ENCODE measurements around the gene SH3BGRL3.
"Not testable (repeated sequence)": the region's sequence is repeated elsewhere in the genome, so short reads cannot be mapped to it uniquely, and the experiment has no call there.

Gene SH3BGRL3

DNA sequence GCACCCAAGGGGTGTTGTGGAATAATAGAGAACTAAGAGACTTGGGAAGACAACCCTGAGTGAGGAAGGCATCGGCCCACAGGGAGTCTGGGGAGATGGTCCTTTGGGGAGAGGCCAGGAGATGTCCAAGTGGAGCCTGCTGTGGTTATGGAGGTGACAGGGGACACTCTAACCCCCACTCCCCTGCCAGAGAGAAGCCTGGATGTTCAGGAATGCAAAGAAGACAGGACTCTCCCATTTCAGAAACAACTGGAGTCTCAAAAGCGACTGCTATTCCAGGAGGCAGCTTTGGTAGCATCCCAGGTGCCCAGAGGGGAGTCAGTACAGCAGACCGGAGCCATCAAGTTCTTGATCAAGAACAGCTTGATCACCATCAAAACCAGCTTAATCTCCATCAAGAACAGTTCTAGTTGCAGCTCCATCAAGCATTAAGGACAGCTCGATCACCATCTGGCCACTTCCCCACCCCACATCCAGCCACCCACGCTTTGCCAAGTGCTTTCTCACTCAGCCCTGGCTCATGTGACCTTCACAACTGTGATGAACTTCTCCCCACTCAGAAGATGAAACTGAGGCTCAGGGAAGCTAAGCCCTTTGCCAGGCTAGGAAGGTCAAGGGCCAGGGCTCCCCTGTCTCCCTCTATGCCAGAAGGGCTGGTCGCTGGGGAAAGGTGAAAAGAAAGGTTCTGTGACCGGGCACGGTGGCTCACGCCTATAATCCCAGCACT is 38.6 kb downstream of the SH3BGRL3 start:
- DNase-seq, result peak in 1 of 2 donors; percentile 46

DNA sequence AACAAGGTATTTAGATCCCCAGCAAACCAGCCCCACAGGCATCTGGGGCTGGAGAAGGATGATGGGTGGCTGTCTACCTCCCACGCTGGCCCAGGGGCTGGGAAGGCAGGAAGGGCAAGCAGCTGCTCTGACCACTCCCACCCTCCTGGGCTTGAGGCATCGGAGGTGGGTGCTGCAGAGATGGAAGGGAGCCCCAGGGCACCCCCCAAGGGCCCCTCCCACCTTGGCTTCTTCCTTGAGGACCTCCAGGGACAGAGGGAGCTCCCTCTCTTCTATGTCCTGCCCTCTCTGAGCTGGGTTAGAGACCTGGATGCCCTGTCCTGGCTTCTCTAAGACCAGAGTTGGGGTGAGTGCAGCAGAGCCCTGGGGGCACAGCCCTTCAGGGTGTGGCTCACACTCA is 41.0 kb downstream of the SH3BGRL3 start:
- DNase-seq, result no peak

DNA sequence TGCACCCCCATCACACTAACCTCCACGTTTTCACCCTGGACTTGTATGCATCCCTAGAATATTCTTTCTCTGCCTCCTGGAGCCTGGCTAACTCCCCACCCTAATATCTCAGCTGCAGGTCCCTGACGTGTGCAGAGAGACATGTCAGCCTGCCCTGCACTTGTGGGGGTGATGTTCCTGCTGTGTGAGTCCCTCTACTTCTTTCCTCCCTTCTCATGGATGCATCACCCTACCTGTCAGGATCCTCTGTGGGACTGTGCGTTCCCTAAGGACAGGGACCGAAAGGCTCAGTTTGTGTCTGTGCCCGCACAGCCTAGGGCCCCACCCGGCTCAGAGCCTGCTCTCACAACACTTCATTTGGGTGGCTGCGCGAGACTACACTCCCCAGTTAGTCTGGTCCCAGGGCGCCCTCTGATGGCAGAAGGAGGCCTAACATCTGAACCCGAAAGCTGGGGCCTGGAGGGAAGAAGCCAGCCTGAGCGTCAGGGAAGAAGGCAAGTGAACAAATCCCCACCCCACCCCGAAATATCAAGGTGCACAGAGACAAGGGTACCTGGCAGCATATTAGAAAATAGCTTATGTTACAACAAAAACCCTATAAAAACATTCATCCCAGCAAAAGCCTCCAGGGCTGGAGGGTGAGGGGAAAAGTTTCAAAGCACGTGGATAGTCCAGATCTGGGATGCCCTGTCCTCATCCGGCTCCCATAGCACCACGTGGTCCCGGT is 41.6 kb downstream of the SH3BGRL3 start:
- peak; percentile 92 to 99 for DNase-seq

DNA sequence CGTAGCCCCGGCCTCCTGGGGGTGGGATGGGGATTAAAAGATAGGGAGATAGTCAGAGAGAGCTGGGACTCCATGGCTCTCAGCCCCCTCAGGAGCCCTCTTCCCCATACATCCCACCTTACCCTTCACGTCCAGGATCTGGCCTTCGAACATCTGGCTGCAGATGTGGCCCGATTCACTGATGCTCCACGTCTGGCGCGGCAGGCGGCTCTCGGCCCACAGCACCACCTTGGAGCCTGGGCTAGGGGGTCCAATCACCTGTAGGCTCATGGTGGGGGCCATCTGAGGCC is 42.1 kb downstream of the SH3BGRL3 start:
- DNase-seq, result no peak

DNA sequence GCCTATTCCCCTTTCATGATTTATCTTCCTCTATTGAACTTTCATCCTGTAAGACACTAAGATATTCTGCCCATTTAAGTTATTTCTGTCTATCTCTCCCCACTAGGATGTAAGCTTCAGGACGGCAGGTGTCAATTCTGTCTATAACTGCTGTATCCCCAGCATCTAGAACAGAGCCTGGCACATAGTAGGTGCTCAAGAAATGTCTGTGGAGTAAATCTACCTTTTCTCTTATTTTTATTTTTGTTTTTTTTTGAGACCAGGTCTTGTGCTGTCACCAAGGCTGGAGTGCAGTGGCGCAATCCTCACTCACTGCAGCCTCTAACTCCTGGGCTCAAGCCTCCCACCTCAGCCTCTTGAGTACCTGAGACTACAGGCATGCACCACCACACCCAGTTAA is 43.5 kb downstream of the SH3BGRL3 start:
- no peak for DNase-seq

DNA sequence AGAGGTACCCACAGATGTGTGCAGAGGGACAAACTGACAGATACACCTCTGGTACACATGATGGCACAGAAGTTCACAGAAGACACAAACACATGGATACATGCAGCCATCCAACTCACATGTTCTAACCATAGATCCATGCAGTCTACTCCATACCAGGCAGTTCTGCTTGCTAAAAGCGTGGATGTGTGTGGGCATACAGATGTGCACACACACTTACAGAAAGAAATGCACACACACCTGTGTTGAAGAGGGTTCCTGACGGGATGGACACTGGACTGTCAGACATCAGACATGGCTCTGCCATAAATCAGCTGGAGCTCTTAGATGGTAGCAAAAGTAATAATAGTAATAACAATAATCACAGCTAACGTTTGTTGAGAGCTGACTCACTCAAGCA is 44.7 kb downstream of the SH3BGRL3 start:
- no peak for DNase-seq

DNA sequence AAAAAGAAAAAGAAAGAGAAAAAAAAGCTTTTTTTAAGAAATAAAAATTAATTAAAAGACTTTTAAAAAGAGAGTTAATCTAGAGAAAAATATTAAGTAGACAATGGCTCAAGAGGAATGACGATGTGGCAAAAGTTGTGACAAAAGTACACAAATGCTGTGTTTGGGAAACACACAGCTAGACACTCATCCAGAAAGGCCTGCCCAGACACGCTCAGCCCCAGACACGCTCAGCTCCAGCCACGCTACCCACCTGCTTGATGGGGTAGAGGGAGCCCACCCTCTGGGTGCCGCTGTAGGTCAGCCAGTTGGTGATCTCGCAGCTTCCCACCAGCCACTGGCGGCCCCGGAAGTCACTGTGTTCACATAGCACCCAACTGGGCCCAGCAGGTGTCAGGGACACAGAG is 48.1 kb downstream of the SH3BGRL3 start:
- no peak for DNase-seq

DNA sequence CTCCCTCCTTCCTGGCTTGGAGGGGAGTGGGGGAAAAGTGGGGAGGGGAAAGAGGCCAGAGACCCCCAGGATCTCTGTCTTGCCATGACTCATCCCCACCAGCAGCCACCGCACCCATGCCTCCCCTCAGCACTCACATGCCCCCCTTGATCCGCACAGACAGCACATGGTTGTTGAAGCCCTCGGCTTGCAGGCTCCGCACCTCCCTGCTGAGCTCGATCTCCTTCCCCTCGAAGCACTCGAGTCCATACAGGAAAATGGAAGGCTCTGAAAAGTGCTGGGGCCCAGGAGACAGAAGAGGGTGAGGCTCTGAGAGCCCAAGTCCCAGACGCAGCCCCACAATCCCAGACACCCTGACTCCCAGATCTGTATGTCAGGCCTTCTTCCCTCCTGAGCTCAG is 48.7 kb downstream of the SH3BGRL3 start:
- no peak for DNase-seq

DNA sequence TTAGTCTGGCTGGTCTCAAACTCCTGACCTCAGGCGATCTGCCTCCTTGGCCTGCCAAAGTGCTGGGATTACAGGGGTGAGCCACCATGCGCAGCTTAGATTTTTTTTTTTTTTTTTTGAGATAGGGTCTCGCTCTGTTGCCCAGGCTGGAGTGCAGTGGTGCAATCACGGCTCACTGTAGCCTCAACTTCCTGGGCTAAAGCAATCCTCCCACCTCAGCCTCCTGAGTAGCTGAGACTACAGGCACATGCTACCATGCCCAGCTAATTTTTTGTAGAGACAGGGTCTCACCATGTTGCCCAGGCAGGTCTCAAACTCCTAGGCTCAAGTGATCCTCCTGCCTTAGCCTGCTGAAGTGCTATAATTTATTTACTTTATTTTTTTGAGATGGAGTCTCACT is 49.5 kb downstream of the SH3BGRL3 start:
- not testable (repeated sequence) for DNase-seq

DNA sequence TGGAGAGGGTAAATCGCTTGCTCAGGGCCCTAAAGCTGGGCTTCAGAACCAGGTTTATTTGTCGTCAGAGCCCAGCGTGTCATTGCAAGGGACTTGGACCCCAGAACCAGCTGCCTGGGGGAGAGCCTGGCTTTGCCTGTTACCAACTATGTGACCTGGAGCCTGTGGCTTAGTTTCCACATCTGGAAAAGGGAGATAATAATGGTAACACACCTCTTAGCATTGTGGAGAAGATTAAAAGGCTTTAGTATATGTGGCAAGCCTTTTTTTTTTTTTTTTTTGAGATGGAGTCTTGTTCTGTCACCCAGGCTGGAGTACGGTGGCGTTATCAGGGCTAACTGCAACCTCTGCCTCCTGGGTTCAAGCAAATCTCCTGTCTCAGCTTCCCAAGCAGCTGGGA is 50.4 kb downstream of the SH3BGRL3 start:
- DNase-seq, result no peak

Data from activated CD4-positive, alpha-beta T cell treated with anti-CD3 and anti-CD28 coated beads for 4 hours (primary cell).